ENCODE results near the gene CD2.

DNA sequence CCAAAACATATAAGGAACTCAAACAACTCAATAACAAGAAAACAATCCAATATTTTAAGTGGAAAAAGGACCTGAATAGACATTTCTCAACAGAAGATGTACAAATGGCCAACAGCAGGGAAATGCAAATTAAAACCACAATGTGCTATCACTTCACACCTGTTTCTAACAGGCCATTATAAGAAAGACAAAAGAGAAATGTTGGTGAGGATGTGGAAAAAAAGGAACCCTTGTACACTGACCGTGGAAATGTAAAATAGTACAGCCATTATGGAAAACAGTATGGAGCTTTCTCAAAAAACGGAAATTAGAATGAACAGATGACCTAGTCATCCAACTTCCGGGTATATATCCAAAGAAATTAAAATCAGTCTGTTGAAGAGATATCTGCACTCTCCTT, 37.8 kb upstream of the CD2 start:
- TF ChIP-seq, protein P1, sequence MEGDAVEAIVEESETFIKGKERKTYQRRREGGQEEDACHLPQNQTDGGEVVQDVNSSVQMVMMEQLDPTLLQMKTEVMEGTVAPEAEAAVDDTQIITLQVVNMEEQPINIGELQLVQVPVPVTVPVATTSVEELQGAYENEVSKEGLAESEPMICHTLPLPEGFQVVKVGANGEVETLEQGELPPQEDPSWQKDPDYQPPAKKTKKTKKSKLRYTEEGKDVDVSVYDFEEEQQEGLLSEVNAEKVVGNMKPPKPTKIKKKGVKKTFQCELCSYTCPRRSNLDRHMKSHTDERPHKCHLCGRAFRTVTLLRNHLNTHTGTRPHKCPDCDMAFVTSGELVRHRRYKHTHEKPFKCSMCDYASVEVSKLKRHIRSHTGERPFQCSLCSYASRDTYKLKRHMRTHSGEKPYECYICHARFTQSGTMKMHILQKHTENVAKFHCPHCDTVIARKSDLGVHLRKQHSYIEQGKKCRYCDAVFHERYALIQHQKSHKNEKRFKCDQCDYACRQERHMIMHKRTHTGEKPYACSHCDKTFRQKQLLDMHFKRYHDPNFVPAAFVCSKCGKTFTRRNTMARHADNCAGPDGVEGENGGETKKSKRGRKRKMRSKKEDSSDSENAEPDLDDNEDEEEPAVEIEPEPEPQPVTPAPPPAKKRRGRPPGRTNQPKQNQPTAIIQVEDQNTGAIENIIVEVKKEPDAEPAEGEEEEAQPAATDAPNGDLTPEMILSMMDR (IDR thresholded peaks at IDR 0.05), result no peak
- TF ChIP-seq TCF7L2 (IDR thresholded peaks at IDR 0.05; ENCODE audit: low read depth, low read length) (no peak), POLR2AphosphoS5 (IDR thresholded peaks at IDR 0.05; ENCODE audit: low read depth, low read length) (no peak), SIN3A (IDR thresholded peaks at IDR 0.05; ENCODE audit: borderline replicate concordance, insufficient read depth, low read depth, low read length) (no peak)
- TF ChIP-seq, protein P2, sequence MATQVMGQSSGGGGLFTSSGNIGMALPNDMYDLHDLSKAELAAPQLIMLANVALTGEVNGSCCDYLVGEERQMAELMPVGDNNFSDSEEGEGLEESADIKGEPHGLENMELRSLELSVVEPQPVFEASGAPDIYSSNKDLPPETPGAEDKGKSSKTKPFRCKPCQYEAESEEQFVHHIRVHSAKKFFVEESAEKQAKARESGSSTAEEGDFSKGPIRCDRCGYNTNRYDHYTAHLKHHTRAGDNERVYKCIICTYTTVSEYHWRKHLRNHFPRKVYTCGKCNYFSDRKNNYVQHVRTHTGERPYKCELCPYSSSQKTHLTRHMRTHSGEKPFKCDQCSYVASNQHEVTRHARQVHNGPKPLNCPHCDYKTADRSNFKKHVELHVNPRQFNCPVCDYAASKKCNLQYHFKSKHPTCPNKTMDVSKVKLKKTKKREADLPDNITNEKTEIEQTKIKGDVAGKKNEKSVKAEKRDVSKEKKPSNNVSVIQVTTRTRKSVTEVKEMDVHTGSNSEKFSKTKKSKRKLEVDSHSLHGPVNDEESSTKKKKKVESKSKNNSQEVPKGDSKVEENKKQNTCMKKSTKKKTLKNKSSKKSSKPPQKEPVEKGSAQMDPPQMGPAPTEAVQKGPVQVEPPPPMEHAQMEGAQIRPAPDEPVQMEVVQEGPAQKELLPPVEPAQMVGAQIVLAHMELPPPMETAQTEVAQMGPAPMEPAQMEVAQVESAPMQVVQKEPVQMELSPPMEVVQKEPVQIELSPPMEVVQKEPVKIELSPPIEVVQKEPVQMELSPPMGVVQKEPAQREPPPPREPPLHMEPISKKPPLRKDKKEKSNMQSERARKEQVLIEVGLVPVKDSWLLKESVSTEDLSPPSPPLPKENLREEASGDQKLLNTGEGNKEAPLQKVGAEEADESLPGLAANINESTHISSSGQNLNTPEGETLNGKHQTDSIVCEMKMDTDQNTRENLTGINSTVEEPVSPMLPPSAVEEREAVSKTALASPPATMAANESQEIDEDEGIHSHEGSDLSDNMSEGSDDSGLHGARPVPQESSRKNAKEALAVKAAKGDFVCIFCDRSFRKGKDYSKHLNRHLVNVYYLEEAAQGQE (IDR thresholded peaks at IDR 0.05; ENCODE audit: insufficient read depth in 1 of 2, low read depth in 2 of 2, low read length in 1 of 2), result no peak

Data from Panc1 (cell line).